Measurements from ENCODE around the gene SCN5A. TPM values are rescaled to one million over a fixed set of nuclear protein-coding genes. Genes with fewer than 3 reads are reported as not detected.

The SCN5A gene
- polyA plus RNA-seq, 1 donor from 2014 or later = not detected

- peaks cover 9% of the 10 kb centered on the region for H3K27me3 Mint-ChIP-seq
- H3K4me3 Mint-ChIP-seq = no peak overlapping the region
- no peaks in the 10 kb centered on the region for H3K4me1 Mint-ChIP-seq
- H3K9me3 Mint-ChIP-seq = peaks cover 2 to 16% (median 2%) of the 10 kb centered on the region in 3 donors
- no peaks in the 10 kb centered on the region for H3K36me3 Mint-ChIP-seq
- no peak overlapping the region for H3K27ac Mint-ChIP-seq
These were observed 98.3 kb downstream of the SCN5A start for GRCh38 chr3:38551026-38551832.

GRCh38 chr3:38549957-38550840 lies 99.3 kb downstream of the SCN5A start:
- no peaks in the 10 kb centered on the region for H3K36me3 Mint-ChIP-seq
- no peak overlapping the region for H3K4me3 Mint-ChIP-seq
- H3K27ac Mint-ChIP-seq = peak overlapping the region in 1 of 3 donors; percentile 73
- no peaks in the 10 kb centered on the region for H3K4me1 Mint-ChIP-seq
- peaks cover 2 to 16% (median 2%) of the 10 kb centered on the region in 3 donors for H3K9me3 Mint-ChIP-seq
- H3K27me3 Mint-ChIP-seq = peaks cover 5% of the 10 kb centered on the region

DNA sequence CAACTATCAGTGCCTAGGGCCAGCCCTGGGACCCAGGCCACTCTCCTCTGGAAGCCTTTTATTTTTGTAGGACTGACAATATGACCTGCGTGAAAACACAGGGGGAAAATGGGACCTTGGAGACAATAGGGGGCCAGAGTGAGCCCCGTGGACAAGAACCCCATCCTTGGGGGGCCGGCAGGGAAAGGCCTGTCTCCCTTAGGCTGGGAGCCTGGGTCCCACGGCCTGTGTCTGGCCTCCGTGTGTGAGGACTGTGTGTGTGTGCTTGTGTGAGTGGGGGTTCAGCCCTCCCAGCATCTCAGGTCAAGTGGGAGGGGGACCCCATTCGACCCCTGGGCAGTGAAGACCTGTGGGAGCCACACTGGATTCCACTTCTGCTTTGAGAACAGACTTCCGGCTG lies 100.0 kb downstream of the SCN5A start:
- no peaks in the 10 kb centered on the region for H3K4me1 Mint-ChIP-seq
- peaks cover 5% of the 10 kb centered on the region for H3K27me3 Mint-ChIP-seq
- H3K9me3 Mint-ChIP-seq = peaks cover 2 to 16% (median 2%) of the 10 kb centered on the region in 3 donors
- H3K27ac Mint-ChIP-seq = no peak overlapping the region
- H3K4me3 Mint-ChIP-seq = no peak overlapping the region
- no peaks in the 10 kb centered on the region for H3K36me3 Mint-ChIP-seq

DNA sequence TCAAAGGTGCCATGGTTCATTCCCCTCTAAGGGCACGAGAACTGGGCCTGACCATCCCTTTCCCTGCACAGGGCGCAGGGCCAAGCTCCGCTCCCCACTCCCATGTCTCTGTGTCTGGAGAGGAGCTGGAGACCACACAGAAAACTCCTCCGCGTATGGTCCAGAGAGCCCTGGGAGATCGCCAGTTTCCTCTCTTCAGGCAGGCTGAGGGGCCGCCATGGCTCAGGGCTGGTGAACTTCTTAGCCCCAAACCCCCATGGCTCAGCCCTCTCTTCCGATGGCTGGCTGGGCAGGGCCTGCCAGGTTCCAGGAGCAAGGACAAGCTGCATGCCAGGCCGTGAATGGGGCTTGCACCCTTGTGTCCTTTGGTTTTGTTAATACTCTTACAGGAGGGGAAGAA lies 100.4 kb downstream of the SCN5A start:
- Mint-ChIP-seq H3K4me1 (no peaks in the 10 kb centered on the region), H3K27me3 (peaks cover 5% of the 10 kb centered on the region), H3K36me3 (no peaks in the 10 kb centered on the region), H3K27ac (no peak overlapping the region), H3K9me3 (peaks cover 2 to 12% (median 2%) of the 10 kb centered on the region in 3 donors), H3K4me3 (no peak overlapping the region)

- Mint-ChIP-seq H3K27me3 (peaks cover 5% of the 10 kb centered on the region), H3K27ac (no peak overlapping the region), H3K36me3 (no peaks in the 10 kb centered on the region), H3K4me1 (no peaks in the 10 kb centered on the region), H3K9me3 (peaks cover 2 to 6% (median 2%) of the 10 kb centered on the region in 3 donors), H3K4me3 (no peak overlapping the region)
These were observed 101.1 kb downstream of the SCN5A start for GRCh38 chr3:38548154-38548931.

DNA sequence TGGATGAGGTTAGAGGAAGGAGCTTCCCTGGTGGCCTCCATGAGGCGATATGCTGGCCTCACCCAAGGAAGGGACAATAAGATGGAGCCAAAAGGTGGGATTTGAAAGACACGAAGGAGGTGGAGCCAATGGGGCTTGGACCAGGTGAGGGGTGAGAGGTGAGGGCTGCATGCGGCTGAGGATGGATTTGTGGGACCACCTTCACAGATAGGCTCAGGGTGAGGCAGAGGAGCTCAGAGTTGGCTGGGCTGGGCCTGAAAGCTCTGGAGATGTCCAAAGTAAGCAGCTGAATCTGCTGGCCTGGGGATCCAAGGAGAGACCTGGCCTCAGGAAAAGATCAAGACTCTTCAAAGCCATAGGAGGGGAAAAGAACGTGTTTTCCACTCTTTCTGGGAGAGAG lies 103.5 kb downstream of the SCN5A start:
- H3K27me3 Mint-ChIP-seq = peaks cover 5% of the 10 kb centered on the region
- no peaks in the 10 kb centered on the region for H3K36me3 Mint-ChIP-seq
- H3K4me1 Mint-ChIP-seq = no peaks in the 10 kb centered on the region
- no peak overlapping the region for H3K4me3 Mint-ChIP-seq
- peak overlapping the region in 1 of 3 donors; percentile 2 for H3K27ac Mint-ChIP-seq
- peaks cover 0 to 3% (median 0%) of the 10 kb centered on the region in 3 donors for H3K9me3 Mint-ChIP-seq

GRCh38 chr3:38545550-38545949 lies 103.9 kb downstream of the SCN5A start:
- no peaks in the 10 kb centered on the region for H3K36me3 Mint-ChIP-seq
- peak overlapping the region in 1 of 3 donors; percentile 2 for H3K27ac Mint-ChIP-seq
- H3K27me3 Mint-ChIP-seq = peaks cover 5% of the 10 kb centered on the region
- H3K4me1 Mint-ChIP-seq = no peaks in the 10 kb centered on the region
- H3K9me3 Mint-ChIP-seq = no peaks in the 10 kb centered on the region
- peak overlapping the region in 1 of 4 donors; percentile 49 for H3K4me3 Mint-ChIP-seq

DNA sequence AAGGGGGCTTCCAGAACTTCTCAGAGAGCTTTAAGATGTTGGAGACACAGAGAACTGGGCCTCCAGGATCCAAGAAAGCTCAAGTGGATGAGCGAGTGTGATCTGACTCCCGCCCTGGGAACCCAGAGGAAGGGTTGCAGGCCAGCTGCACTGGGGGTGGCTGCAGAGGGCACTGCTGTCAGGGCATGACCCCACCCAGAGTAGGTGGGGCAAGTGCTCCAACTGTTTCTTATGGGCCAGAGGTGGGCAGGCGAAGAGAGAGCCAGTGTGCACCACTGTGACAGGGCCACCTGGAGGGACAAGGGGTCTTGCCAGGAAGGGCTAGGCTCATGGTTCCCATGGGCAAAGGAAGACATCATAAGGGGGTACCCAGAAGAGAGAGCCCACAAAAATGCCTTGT lies 104.6 kb downstream of the SCN5A start:
- no peaks in the 10 kb centered on the region for H3K36me3 Mint-ChIP-seq
- H3K27me3 Mint-ChIP-seq = peaks cover 5% of the 10 kb centered on the region
- no peaks in the 10 kb centered on the region for H3K9me3 Mint-ChIP-seq
- no peak overlapping the region for H3K27ac Mint-ChIP-seq
- H3K4me1 Mint-ChIP-seq = no peaks in the 10 kb centered on the region
- H3K4me3 Mint-ChIP-seq = no peak overlapping the region

DNA sequence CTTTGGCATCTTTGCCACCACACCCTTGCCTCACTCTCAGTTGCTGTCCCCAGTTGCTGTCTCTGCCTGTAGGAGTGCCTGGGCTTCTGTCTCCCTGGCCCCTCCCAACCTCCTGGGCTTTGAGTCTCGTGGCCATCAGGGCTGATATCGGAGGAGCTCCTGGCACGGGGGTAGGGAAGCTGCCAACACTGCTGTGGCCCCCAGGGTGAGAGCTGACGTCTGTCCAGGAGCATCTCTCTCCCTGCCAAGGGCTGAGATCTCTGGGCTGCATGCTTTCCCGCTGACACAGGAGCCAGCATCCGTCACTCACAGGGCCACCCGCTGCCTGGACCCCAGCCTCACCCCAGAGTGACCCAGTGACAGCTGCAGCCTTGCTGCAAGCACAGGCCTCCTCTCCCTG lies 105.9 kb downstream of the SCN5A start:
- Mint-ChIP-seq H3K4me3 (no peak overlapping the region), H3K9me3 (no peaks in the 10 kb centered on the region), H3K27ac (no peak overlapping the region), H3K27me3 (peaks cover 5% of the 10 kb centered on the region), H3K4me1 (no peaks in the 10 kb centered on the region), H3K36me3 (no peaks in the 10 kb centered on the region)

- Mint-ChIP-seq H3K9me3 (no peaks in the 10 kb centered on the region), H3K4me3 (no peak overlapping the region), H3K4me1 (no peaks in the 10 kb centered on the region), H3K27ac (peak overlapping the region in 1 of 3 donors; percentile 15), H3K36me3 (peaks cover 2% of the 10 kb centered on the region), H3K27me3 (no peaks in the 10 kb centered on the region)
These were observed 106.8 kb downstream of the SCN5A start for GRCh38 chr3:38542401-38543298.

DNA sequence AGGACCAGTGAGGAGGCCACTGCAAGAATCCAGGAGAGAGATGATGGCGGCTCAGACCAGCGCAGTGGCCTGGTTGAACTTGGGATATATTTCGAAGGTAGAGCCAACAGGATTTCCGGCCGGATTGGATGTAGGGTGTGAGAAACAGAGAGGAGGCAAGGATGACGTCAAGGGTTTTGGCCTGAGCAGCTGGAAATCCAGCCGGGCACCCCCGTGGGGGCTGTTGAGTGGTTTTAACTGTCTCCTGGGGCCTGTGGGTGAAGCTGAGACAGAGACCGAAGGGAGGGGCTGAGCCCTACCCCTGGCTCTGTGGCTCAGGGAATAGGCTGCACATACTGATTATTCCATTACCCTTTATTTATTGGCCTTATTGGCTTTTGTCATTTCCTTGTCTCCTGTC lies 107.7 kb downstream of the SCN5A start:
- peaks cover 3% of the 10 kb centered on the region for H3K36me3 Mint-ChIP-seq
- no peaks in the 10 kb centered on the region for H3K4me1 Mint-ChIP-seq
- no peaks in the 10 kb centered on the region for H3K9me3 Mint-ChIP-seq
- no peaks in the 10 kb centered on the region for H3K27me3 Mint-ChIP-seq
- no peak overlapping the region for H3K4me3 Mint-ChIP-seq
- no peak overlapping the region for H3K27ac Mint-ChIP-seq

- no peaks in the 10 kb centered on the region for H3K27me3 Mint-ChIP-seq
- no peak overlapping the region for H3K4me3 Mint-ChIP-seq
- H3K36me3 Mint-ChIP-seq = peaks cover 11% of the 10 kb centered on the region
- no peaks in the 10 kb centered on the region for H3K9me3 Mint-ChIP-seq
- H3K27ac Mint-ChIP-seq = no peak overlapping the region
- peaks cover 0 to under 1% (median 0%) of the 10 kb centered on the region in 3 donors for H3K4me1 Mint-ChIP-seq
These were observed 110.6 kb downstream of the SCN5A start for GRCh38 chr3:38538773-38539353.

- Mint-ChIP-seq H3K27me3 (no peaks in the 10 kb centered on the region), H3K9me3 (no peaks in the 10 kb centered on the region), H3K4me1 (peaks cover 0 to 1% (median 0%) of the 10 kb centered on the region in 3 donors), H3K27ac (no peak overlapping the region), H3K36me3 (peaks cover 16% of the 10 kb centered on the region), H3K4me3 (no peak overlapping the region)
These were observed 112.8 kb downstream of the SCN5A start for GRCh38 chr3:38536671-38537070.

DNA sequence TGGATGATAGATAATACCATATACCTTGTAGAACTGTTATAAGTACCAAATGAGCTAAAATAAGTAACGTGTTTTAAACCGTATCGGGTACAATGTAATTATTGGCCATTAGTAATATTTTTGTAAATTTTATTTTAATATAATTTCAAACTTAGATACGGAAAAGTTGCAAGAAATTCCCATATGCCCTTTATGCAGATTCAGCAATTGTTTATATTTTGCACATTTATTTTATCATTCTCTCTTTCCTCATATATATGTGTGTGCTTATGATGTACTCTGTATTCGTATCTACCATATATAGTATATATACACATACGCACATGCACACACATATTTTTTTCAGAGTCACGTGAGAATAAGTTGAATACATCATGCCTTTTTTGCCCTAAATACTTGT lies 114.9 kb downstream of the SCN5A start:
- Mint-ChIP-seq H3K36me3 (peaks cover 23% of the 10 kb centered on the region), H3K4me3 (no peak overlapping the region), H3K27me3 (no peaks in the 10 kb centered on the region), H3K4me1 (peaks cover 0 to 1% (median 0%) of the 10 kb centered on the region in 3 donors), H3K27ac (no peak overlapping the region), H3K9me3 (no peaks in the 10 kb centered on the region)
